GM12878 (cell line): ENCODE data around the gene TANC1.

Experiments used
- CTCF ChIP-seq, 3 experiments: IDR thresholded peaks in 2 of 3; conservative IDR thresholded peaks in 1 of 3; 2 replicates each; pipeline ENCODE4 v1.5.1; 2011; ENCODE audit warnings: low read depth in 3 of 3, low read length in 3 of 3, mild to moderate bottlenecking in 3 of 3, control low read depth in 2 of 3, moderate library complexity in 2 of 3, inconsistent platforms in 1 of 3, mixed read lengths in 1 of 3; ENCODE audit not compliant: control insufficient read depth in 2 of 3, insufficient read depth in 1 of 3; ENCODE audit errors: extremely low read depth in 1 of 3
- HCFC1 ChIP-seq: fragments of 150-350 bp; IDR thresholded peaks from 2 replicates; pipeline ENCODE4 v1.6.1; 2014; ENCODE audit warnings: low read length
- NBN ChIP-seq: fragments of 450-650 bp; IDR thresholded peaks from 2 replicates; pipeline ENCODE4 v1.6.1; 2016
- USF2 ChIP-seq: IDR thresholded peaks from 2 replicates; pipeline ENCODE4 v1.6.1; 2011; ENCODE audit warnings: low read depth, low read length, improper control_type of control experiment, borderline replicate concordance
- ZSCAN29 ChIP-seq: fragments of 450-650 bp; IDR thresholded peaks from 2 replicates; pipeline ENCODE4 v1.6.1; 2017; ENCODE audit warnings: mild to moderate bottlenecking, moderate library complexity

- no peak for TF ChIP-seq HCFC1
- no peak for TF ChIP-seq NBN
- TF ChIP-seq CTCF (IDR thresholded peaks at IDR 0.05 in 2 of 3, conservative IDR thresholded peaks at IDR 0.05 in 1 of 3; ENCODE audit: control insufficient read depth in 2 of 3, extremely low read depth in 1 of 3, insufficient read depth in 1 of 3, low read depth in 3 of 3, low read length in 3 of 3): no peak
- TF ChIP-seq USF2: no peak
- TF ChIP-seq ZSCAN29: no peak
Observed at GRCh38 chr2:159052157-159052601, 83.7 kb downstream of the TANC1 start.
